SK-N-SH (cell line): ENCODE results near the gene RIMKLA.

ENCODE experiments used
- CHD2 ChIP-seq: fragments of 150-350 bp; IDR thresholded peaks from 2 replicates; pipeline ENCODE4 v1.6.1; 2018; ENCODE audit warnings: low read length; ENCODE audit not compliant: partially characterized antibody
- CTCF ChIP-seq: fragments of 200-600 bp; sonication (generic); IDR thresholded peaks from 2 replicates; pipeline ENCODE4 v1.6.1; 2017; ENCODE audit warnings: antibody characterized with exemption, mild to moderate bottlenecking, moderate library complexity
- FOSL2 ChIP-seq: IDR thresholded peaks from 2 replicates; pipeline ENCODE4 v1.4.0; 2012; ENCODE audit warnings: low read depth, mild to moderate bottlenecking, moderate library complexity, borderline replicate concordance
- IRF3 ChIP-seq: fragments of 150-350 bp; IDR thresholded peaks from 2 replicates; pipeline ENCODE4 v1.6.1; 2016; ENCODE audit warnings: mild to moderate bottlenecking, low read depth, low read length
- POLR2AphosphoS5 ChIP-seq: IDR thresholded peaks from 2 replicates; pipeline ENCODE4 v1.6.1; 2012; ENCODE audit warnings: low read depth, low read length
- RAD21 ChIP-seq: IDR thresholded peaks from 2 replicates; pipeline ENCODE4 v1.6.1; 2012; ENCODE audit warnings: mild to moderate bottlenecking, low read length
- REST ChIP-seq: IDR thresholded peaks from 2 replicates; pipeline ENCODE4 v1.6.1; 2012; ENCODE audit warnings: mild to moderate bottlenecking, low read depth, low read length, moderate library complexity
- RFX5 ChIP-seq: IDR thresholded peaks from 2 replicates; pipeline ENCODE4 v1.6.1; 2012; ENCODE audit warnings: mild to moderate bottlenecking, improper control_type of control experiment, low read length
- SIN3A ChIP-seq: IDR thresholded peaks from 2 replicates; pipeline ENCODE4 v1.6.1; 2012; ENCODE audit warnings: low read depth, mild to moderate bottlenecking, low read length, moderate library complexity, borderline replicate concordance
- TAF1 ChIP-seq: IDR thresholded peaks from 2 replicates; pipeline ENCODE4 v1.6.1; 2012; ENCODE audit warnings: low read depth, mild to moderate bottlenecking, low read length, moderate library complexity, borderline replicate concordance
- TCF12 ChIP-seq: IDR thresholded peaks from 2 replicates; pipeline ENCODE4 v1.4.0; 2012
- USF1 ChIP-seq: IDR thresholded peaks from 2 replicates; pipeline ENCODE4 v1.4.0; 2012; ENCODE audit warnings: low read depth, borderline replicate concordance
- USF2 ChIP-seq: fragments of 150-350 bp; IDR thresholded peaks from 2 replicates; pipeline ENCODE4 v1.6.1; 2017; ENCODE audit warnings: antibody characterized with exemption, low read length, low read depth, borderline replicate concordance
- YY1 ChIP-seq: IDR thresholded peaks from 2 replicates; pipeline ENCODE4 v1.4.0; 2012; ENCODE audit warnings: low read depth, mild to moderate bottlenecking

GRCh38 chr1:42419126-42419821 is 38.7 kb downstream of the RIMKLA start:
- TF ChIP-seq CTCF = no peak
- TF ChIP-seq TCF12 = no peak
- TF ChIP-seq RFX5 = no peak
- TF ChIP-seq TAF1 = no peak
- TF ChIP-seq REST = no peak
- TF ChIP-seq RAD21 = no peak
- no peak for TF ChIP-seq USF2
- no peak for TF ChIP-seq POLR2AphosphoS5
- no peak for TF ChIP-seq CHD2
- TF ChIP-seq USF1 = no peak
- no peak for TF ChIP-seq FOSL2
- TF ChIP-seq YY1 = no peak
- no peak for TF ChIP-seq SIN3A
- no peak for TF ChIP-seq IRF3
